Activated T-helper 1 cell treated with Interleukin-2 at 50 U/mL for 16 hours (primary cell): Measurements from ENCODE around the gene HIGD1B.

Experiments
- DNase-seq: peaks from one replicate; pipeline ENCODE4 v3.0.0-alpha.2; 2020; ENCODE audit warnings: low read depth

HIGD1B gene

DNA sequence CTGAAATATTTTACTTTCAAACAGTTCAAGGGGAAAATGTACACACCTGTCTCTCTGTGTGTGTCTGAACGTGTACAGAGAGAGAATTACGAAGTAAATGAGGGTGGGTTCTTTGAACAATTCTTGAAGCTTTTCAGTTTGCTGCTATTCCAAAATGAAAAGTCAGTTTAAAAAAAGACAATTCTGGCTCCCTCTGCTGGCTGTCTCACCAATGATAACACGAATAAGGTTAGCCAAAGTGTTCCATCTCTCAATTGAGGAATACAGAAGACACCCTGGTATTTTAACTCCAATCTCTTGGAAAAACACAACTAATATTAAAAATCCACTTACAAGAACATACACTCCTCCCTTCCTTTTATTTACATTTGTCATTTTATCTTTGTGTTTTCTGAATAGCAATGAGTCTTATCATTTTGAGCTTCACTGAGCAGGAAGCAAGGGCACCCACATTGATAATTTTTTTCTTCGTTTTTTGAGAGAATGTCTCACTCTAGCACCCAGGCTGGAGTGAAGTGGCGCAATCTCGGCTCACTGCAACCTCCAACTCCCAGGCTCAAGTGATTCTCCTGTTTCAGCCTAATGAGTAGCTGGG, 31.0 kb downstream of the HIGD1B start:
- DNase-seq: no peak

DNA sequence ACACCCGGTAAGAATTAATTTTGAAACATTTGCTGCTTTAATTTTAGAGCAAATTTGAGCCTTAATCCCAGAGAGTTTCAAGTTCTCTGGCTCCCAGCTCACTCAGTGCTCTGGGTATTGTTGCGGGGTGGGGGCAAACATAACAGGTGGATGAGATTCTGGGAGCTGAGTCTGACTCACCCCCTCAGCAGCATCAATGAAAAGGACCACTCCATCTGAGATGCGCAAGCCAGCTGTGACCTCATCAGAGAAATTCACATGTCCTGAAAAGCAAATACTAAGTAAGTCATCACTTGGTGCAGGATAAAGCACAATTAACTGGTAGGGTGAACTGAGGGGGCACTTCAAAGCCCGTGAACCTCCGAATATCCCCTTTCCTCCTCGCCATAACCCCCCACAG, 31.7 kb downstream of the HIGD1B start:
- no peak for DNase-seq

GRCh38 chr17:44880062-44880461, 32.4 kb downstream of the HIGD1B start:
- DNase-seq: no peak

GRCh38 chr17:44881145-44881544, 33.5 kb downstream of the HIGD1B start:
- DNase-seq: no peak

GRCh38 chr17:44884941-44885340, 37.3 kb downstream of the HIGD1B start:
- no peak for DNase-seq

GRCh38 chr17:44887016-44887415, 39.3 kb downstream of the HIGD1B start:
- no peak for DNase-seq

GRCh38 chr17:44887971-44888954, 40.6 kb downstream of the HIGD1B start:
- DNase-seq: no peak

DNA sequence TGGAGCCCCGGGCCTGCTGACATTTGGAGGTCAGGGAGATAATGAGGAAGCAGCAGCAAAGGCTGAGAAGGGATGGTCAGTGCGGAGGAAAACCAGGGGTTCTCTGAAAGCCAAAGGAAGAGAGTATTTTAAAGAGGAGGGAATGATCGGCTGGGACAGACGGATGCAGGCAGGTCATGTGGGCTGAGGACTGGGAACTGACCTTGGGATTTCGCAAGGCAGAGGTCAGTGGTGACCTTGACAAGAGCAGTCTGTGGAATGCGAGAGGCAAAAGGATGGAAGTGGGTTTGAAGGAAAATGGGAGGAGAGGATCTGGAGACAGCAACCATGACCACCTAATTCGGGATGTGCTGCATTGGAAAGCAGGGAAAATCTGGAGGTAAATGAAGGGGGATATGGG, 41.3 kb downstream of the HIGD1B start:
- no peak for DNase-seq

- no peak for DNase-seq
These were observed 44.6 kb downstream of the HIGD1B start for GRCh38 chr17:44892250-44892649.

GRCh38 chr17:44894642-44895041, 47.0 kb downstream of the HIGD1B start:
- DNase-seq: no peak

DNA sequence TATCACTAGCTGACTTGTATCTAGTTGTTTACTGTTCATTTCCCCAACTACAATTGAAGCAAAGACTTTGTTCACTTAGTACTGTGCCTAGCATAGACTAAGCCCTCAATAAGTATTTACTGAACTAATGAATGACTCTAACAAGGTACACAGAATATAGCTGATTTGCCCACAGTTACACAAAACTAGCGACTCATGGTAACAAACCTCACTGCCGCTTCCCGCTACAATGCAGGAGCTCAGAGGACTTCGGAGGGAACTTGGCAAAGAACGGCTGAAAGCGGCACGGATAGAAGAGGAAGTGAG, 51.0 kb downstream of the HIGD1B start:
- no peak for DNase-seq

DNA sequence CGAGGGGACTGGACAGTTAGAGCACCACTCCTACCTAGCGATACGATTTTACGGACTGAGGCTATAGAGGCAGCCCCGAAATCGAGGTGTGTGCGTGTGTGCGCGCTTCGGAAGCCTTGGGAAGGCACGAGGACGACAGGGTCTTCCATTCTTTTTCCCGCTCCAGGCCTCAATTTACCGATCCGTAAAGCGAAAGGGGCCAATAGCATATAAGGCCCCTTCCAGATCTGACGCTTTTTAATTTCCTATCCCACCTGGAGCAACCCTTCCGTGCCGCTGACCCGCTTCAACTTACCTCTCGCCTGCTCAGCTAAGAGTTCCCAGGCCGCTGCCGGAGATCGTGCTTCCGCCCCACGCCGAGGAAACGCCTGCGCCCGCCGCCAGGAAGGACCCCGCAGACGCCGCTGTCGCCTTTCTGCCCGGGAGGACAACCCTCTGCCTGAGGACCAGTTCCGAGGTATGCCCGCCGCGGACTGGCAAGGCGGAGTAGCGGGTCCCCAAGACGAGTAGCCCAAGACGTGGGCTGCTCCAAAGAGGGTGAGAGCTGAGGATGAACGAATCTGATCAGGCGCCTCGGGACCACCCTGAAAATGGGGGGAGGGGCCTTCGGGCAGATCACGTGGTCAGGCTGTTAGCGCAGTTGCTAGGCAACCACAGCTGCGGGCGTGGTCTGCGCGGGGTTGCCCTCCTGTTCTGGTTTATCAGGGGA, 51.5 kb downstream of the HIGD1B start, which contains the start of gene EFTUD2:
Gene EFTUD2 (minus strand): TSS at position 372 of the 709 bp plus-strand sequence. CDS start 4,924 bp downstream, outside the sequence.
- DNase-seq: peak; percentile 86
